ENCODE results near the gene DXO. TPM values are rescaled to one million over a fixed set of nuclear protein-coding genes. Genes with fewer than 3 reads are reported as not detected.

The DXO gene
- total RNA-seq, 1 experiment from 2014 or later, result 16.4 TPM

- TF ChIP-seq MAX (IDR thresholded peaks at IDR 0.05), result no peak
- TF ChIP-seq REST (IDR thresholded peaks at IDR 0.05; ENCODE audit: low read depth), result no peak
Observed at GRCh38 chr6:31928672-31928939, 43.3 kb downstream of the DXO start (continued).

- POLR2A ChIA-PET, result no interaction called here
- ATAC-seq (no peak), DNase-seq (ENCODE audit: low read depth, low spot score) (no peak)
- no TSS peak for BruUV-seq (replicated peaks)
- no peak overlapping the region for H3K4me3 ChIP-seq (replicated peaks in 1 of 2; ENCODE audit: low read depth in 1 of 2, low read length in 2 of 2)
- H4K20me1 ChIP-seq (ENCODE audit: insufficient read depth), result no peaks in the 10 kb centered on the region
- H3K27ac ChIP-seq (ENCODE audit: low read depth, low read length), result no peak overlapping the region
- no peak overlapping the region for H2AFZ ChIP-seq (ENCODE audit: low read depth, low read length, poor library complexity, severe bottlenecking)
- no peaks in the 10 kb centered on the region for H3K9me2 ChIP-seq (ENCODE audit: insufficient read depth)
- H3K9me3 ChIP-seq (ENCODE audit: control insufficient read depth in 1 of 2, insufficient read depth in 1 of 2, low read depth in 1 of 2, low read length in 2 of 2), result no peaks in the 10 kb centered on the region
- no peaks in the 10 kb centered on the region for H3K27me3 ChIP-seq (ENCODE audit: insufficient read depth, low read length)
- RAD21 ChIA-PET (ENCODE audit: low non-redundant PET in 1 of 2, low total read pairs in 2 of 2, uncharacterized antibody in 2 of 2, unreplicated experiment in 2 of 2), result no interaction called here
- intact Hi-C loops (cut with micrococcal nuclease), result no loop called here
- peaks cover 0 to 3% of the 10 kb centered on the region in 2 experiments; a peak in 2 of 4 replicates for H3K4me1 ChIP-seq (ENCODE audit: control insufficient read depth in 1 of 2, insufficient read depth in 2 of 2, low read length in 2 of 2)
- no peaks in the 10 kb centered on the region for H3K36me3 ChIP-seq (ENCODE audit: control insufficient read depth in 1 of 2, insufficient read depth in 2 of 2, low read length in 2 of 2)
- CTCF ChIA-PET, result no interaction called here
- no peak overlapping the region for H3K9ac ChIP-seq (ENCODE audit: low read length)
- TF ChIP-seq TCF7L2 (IDR thresholded peaks at IDR 0.05; ENCODE audit: borderline replicate concordance, extremely low read depth, insufficient read depth, insufficient read length) (no peak), ZBTB33 (IDR thresholded peaks at IDR 0.05; ENCODE audit: extremely low read depth, insufficient replicate concordance, low read length) (no peak), CEBPB (IDR thresholded peaks at IDR 0.05; ENCODE audit: low read depth) (no peak), MAX (IDR thresholded peaks at IDR 0.05) (no peak), EZH2phosphoT487 (IDR thresholded peaks at IDR 0.05; ENCODE audit: borderline replicate concordance) (no peak), RAD21 (IDR thresholded peaks at IDR 0.05; ENCODE audit: low read depth) (no peak), EZH2 (IDR thresholded peaks at IDR 0.05) (no peak), CBX3 (IDR thresholded peaks at IDR 0.05; ENCODE audit: low read depth) (no peak), ZFX (IDR thresholded peaks at IDR 0.05) (no peak), ATF3 (IDR thresholded peaks at IDR 0.05) (no peak), EGR1 (IDR thresholded peaks at IDR 0.05; ENCODE audit: low read depth) (no peak), POLR2A (IDR thresholded peaks at IDR 0.05; ENCODE audit: borderline replicate concordance, extremely low read depth, insufficient read depth, insufficient read length) (no peak), JUND (IDR thresholded peaks at IDR 0.05) (no peak), FOSL1 (IDR thresholded peaks at IDR 0.05; ENCODE audit: low read depth) (no peak)
- H3K4me2 ChIP-seq (ENCODE audit: low read length), result no peak overlapping the region
- H3K79me2 ChIP-seq (ENCODE audit: insufficient read depth, low read length), result no peaks in the 10 kb centered on the region
Observed at GRCh38 chr6:31927863-31928671, 43.9 kb downstream of the DXO start.
